Measurements from ENCODE around the gene MOB1B. TPM values are rescaled to one million over a fixed set of nuclear protein-coding genes. Genes with fewer than 3 reads are reported as not detected.

Gene MOB1B
- total and polyA plus RNA-seq, 9 donors = 6.4 to 25.7 (median 17.6) TPM

Other genes with a start within 250 kb of the MOB1B start
- 10 to 100 TPM in 1 of 7 donors, 1 to 10 TPM in 6; 1.4 to 27.7 (median 5.6) TPM for gene JCHAIN, start 235.9 kb upstream of the MOB1B start, total RNA-seq
- 10 to 100 TPM in 1 of 2 donors, 1 to 10 TPM in 1; 8.9 to 93.0 TPM for gene JCHAIN, start 235.9 kb upstream of the MOB1B start, polyA plus RNA-seq
- gene UTP3, start 213.8 kb upstream of the MOB1B start, total RNA-seq = 10 to 100 TPM; 10.3 to 25.0 (median 21.5) TPM
- gene UTP3, start 213.8 kb upstream of the MOB1B start, polyA plus RNA-seq = 10 to 100 TPM; 16.7 to 23.1 TPM
- gene RUFY3, start 180.4 kb upstream of the MOB1B start, total RNA-seq = 10 to 100 TPM; 52.8 to 84.0 (median 73.9) TPM
- 10 to 100 TPM; 35.2 to 52.5 TPM for gene RUFY3, start 180.4 kb upstream of the MOB1B start, polyA plus RNA-seq
- gene GRSF1, start 62.5 kb upstream of the MOB1B start, total RNA-seq = 10 to 100 TPM; 28.4 to 48.3 (median 44.3) TPM
- 10 to 100 TPM; 40.2 to 78.7 TPM for gene GRSF1, start 62.5 kb upstream of the MOB1B start, polyA plus RNA-seq
- gene DCK, start 91.3 kb downstream of the MOB1B start, total RNA-seq = 10 to 100 TPM in 3 of 7 donors, 1 to 10 TPM in 4; 5.5 to 12.2 (median 10.0) TPM
- 10 to 100 TPM in 1 of 2 donors, 1 to 10 TPM in 1; 9.1 to 12.8 TPM for gene DCK, start 91.3 kb downstream of the MOB1B start, polyA plus RNA-seq